ENCODE data around the gene SPEM3. TPM values are rescaled to one million over a fixed set of nuclear protein-coding genes. Genes with fewer than 3 reads are reported as not detected.

SPEM3 gene
- total RNA-seq, 1 donor from 2014 or later = not detected

- Histone ChIP-seq H3K4me3 (peak within 1 kb of the TSS; percentile 32 to 33), H3K4me1 (peaks cover 35% of the 10 kb centered on the region), H3K9me3 (no peaks in the 10 kb centered on the region), H3K27ac (peak within 1 kb of the TSS; percentile 58), H3K36me3 (no peaks in the 10 kb centered on the region), H3K27me3 (no peaks in the 10 kb centered on the region)
- intact Hi-C loops (cut with DNase I) = no loop called here
- DNase-seq (ENCODE audit: extremely low spot score in 2 of 2) = no peak
- TF ChIP-seq CTCF (IDR thresholded peaks at IDR 0.05) (no peak), POLR2AphosphoS5 (IDR thresholded peaks at IDR 0.05; ENCODE audit: insufficient read depth in 1 of 2, low read depth in 1 of 2) (peak in 1 of 2 donors; percentile 16)
Observed at GRCh38 chr17:7444682-7445618, 16.3 kb downstream of the SPEM3 start, which contains the start of gene CHRNB1. Gene CHRNB1, plus strand, starts transcription at chr17:7445061. Its CDS starts 67 bp downstream, at chr17:7445128.

GRCh38 chr17:7445619-7445968 is 16.9 kb downstream of the SPEM3 start:
- H3K36me3 ChIP-seq = no peaks in the 10 kb centered on the region
- DNase-seq (ENCODE audit: extremely low spot score in 2 of 2) = no peak
- intact Hi-C loops (cut with DNase I) = no loop called here
- H3K4me3 ChIP-seq = peak overlapping the region; percentile 32 to 33
- no peaks in the 10 kb centered on the region for H3K27me3 ChIP-seq
- H3K27ac ChIP-seq = peak overlapping the region; percentile 58
- H3K9me3 ChIP-seq = no peaks in the 10 kb centered on the region
- TF ChIP-seq POLR2A (IDR thresholded peaks at IDR 0.05) (no peak), POLR2AphosphoS5 (IDR thresholded peaks at IDR 0.05; ENCODE audit: insufficient read depth in 1 of 2, low read depth in 1 of 2) (no peak), CTCF (IDR thresholded peaks at IDR 0.05) (no peak)
- H3K4me1 ChIP-seq = peaks cover 29% of the 10 kb centered on the region

GRCh38 chr17:7448461-7448860 is 19.8 kb downstream of the SPEM3 start:
- Histone ChIP-seq H3K4me1 (peaks cover 24% of the 10 kb centered on the region), H3K4me3 (no peak overlapping the region), H3K9me3 (no peaks in the 10 kb centered on the region), H3K27ac (no peak overlapping the region), H3K27me3 (no peaks in the 10 kb centered on the region), H3K36me3 (no peaks in the 10 kb centered on the region)
- TF ChIP-seq POLR2AphosphoS5 (IDR thresholded peaks at IDR 0.05; ENCODE audit: insufficient read depth in 1 of 2, low read depth in 1 of 2) (no peak), CTCF (IDR thresholded peaks at IDR 0.05) (no peak), POLR2A (IDR thresholded peaks at IDR 0.05) (no peak)
- intact Hi-C loops (cut with DNase I) = no loop called here
- DNase-seq (ENCODE audit: extremely low spot score in 2 of 2) = no peak

DNA sequence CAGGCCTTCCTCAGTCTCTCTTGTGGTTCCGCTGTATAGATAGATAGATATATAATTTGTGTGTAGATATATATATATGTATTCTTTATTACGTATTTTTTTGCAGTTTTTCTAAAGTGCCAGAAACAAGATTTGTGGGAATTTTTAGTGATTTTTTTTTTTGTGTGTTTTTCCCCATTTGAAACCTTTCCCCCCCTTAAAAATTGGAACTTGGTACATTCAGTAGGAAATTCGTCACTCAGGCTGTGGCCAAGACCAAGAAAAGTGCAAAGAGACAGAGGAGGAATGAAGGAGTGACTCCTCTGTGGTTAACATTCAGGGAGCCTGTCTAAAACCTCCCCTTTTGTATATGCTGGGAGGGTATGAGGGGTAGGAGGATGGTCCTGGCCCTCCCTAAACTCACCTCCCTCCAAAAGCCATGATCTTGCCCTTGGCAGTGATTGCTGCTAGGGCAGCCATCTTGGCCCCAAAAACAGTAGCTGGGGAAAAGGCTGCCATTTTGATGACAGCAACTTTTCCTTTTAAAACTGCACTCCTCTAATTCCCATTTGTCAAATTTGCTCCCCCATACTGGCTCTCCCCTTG is 31.4 kb downstream of the SPEM3 start:
- no peak for DNase-seq (ENCODE audit: extremely low spot score in 2 of 2)
- peaks cover 21% of the 10 kb centered on the region for H3K4me1 ChIP-seq
- intact Hi-C loops (cut with DNase I) = no loop called here
- no peaks in the 10 kb centered on the region for H3K9me3 ChIP-seq
- H3K27ac ChIP-seq = no peak overlapping the region
- H3K36me3 ChIP-seq = peaks cover 0 to 25% of the 10 kb centered on the region in 2 donors
- no peak for TF ChIP-seq POLR2AphosphoS5 (IDR thresholded peaks at IDR 0.05; ENCODE audit: insufficient read depth in 1 of 2, low read depth in 1 of 2)
- no peak for TF ChIP-seq POLR2A (IDR thresholded peaks at IDR 0.05)
- TF ChIP-seq CTCF (IDR thresholded peaks at IDR 0.05) = no peak
- no peak overlapping the region for H3K4me3 ChIP-seq
- H3K27me3 ChIP-seq = no peaks in the 10 kb centered on the region

Measured in vagina (tissue), 2 donors.